Ectodermal cell (in vitro differentiated cells): ENCODE results near the gene PAXX.
"Not testable (repeated sequence)": the region's sequence is repeated elsewhere in the genome, so short reads cannot be mapped to it uniquely, and the experiment has no call there.

ENCODE experiments used
- H3K27ac ChIP-seq: 2 replicates; pipeline ENCODE4 v1.7.0; 2013; ENCODE audit warnings: mild to moderate bottlenecking, low read depth, low read length; ENCODE audit not compliant: insufficient read depth, poor library complexity, severe bottlenecking
- H3K27me3 ChIP-seq: 2 replicates; pipeline ENCODE4 v1.7.0; 2013; ENCODE audit warnings: mild to moderate bottlenecking, low read length; ENCODE audit not compliant: insufficient read depth, control insufficient read depth, poor library complexity, severe bottlenecking
- H3K36me3 ChIP-seq: one replicate; pipeline ENCODE4 v1.7.0; 2013; ENCODE audit warnings: low read length; ENCODE audit not compliant: control insufficient read depth, insufficient read depth
- H3K4me1 ChIP-seq: one replicate; pipeline ENCODE4 v1.7.0; 2013; ENCODE audit warnings: low read length; ENCODE audit not compliant: control insufficient read depth, insufficient read depth
- H3K4me3 ChIP-seq: 2 replicates; pipeline ENCODE4 v1.7.0; 2013; ENCODE audit warnings: low read depth, low read length, control low read depth; ENCODE audit not compliant: insufficient read depth
- H3K9me3 ChIP-seq: 2 replicates; pipeline ENCODE4 v1.7.0; 2013; ENCODE audit warnings: mild to moderate bottlenecking, low read length, moderate library complexity; ENCODE audit not compliant: control insufficient read depth
- WGBS, 2 experiments: methylation state at CpG; one replicate each; pipeline ENCODE4 v1.1.7; 2013; ENCODE audit warnings: missing lambda C conversion rate in 2 of 2; 5-methylcytosine and 5-hydroxymethylcytosine counted together

Gene PAXX

GRCh38 chr9:137002646-137003041 is 10.4 kb downstream of the PAXX start:
- Histone ChIP-seq H3K27ac (no peak overlapping the region), H3K27me3 (no peaks in the 10 kb centered on the region), H3K4me3 (no peak overlapping the region), H3K36me3 (no peaks in the 10 kb centered on the region), H3K9me3 (no peaks in the 10 kb centered on the region), H3K4me1 (peaks cover 4% of the 10 kb centered on the region)
- WGBS, 2 experiments, result 93 to 94% methylated on average over 10 of the region's 10 CpGs

DNA sequence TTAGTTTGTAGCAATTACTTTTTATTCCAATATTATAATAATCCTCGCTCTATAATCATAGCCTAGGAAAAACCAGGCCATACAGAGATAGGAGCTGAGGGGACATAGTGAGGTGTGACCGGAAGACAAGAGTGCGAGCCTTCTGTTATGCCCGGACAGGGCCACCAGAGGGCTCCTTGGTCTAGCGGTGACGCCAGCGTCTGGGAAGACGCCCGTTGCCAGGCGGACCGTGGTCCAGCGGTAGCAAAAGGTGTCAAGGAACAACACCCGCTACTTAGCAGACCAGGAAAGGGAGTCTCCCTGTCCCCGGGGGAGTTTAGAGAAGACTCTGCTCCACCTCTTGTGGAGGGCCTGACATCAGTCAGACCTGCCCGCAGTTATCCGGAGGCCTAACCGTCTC is 12.1 kb downstream of the PAXX start:
- H3K36me3 ChIP-seq, H3K4me3 ChIP-seq, H3K27me3 ChIP-seq, H3K4me1 ChIP-seq, H3K9me3 ChIP-seq, H3K27ac ChIP-seq: not testable (repeated sequence)
- 50 to 51% methylated on average over 16 of the region's 17 CpGs for whole genome bisulfite sequencing, 2 experiments

DNA sequence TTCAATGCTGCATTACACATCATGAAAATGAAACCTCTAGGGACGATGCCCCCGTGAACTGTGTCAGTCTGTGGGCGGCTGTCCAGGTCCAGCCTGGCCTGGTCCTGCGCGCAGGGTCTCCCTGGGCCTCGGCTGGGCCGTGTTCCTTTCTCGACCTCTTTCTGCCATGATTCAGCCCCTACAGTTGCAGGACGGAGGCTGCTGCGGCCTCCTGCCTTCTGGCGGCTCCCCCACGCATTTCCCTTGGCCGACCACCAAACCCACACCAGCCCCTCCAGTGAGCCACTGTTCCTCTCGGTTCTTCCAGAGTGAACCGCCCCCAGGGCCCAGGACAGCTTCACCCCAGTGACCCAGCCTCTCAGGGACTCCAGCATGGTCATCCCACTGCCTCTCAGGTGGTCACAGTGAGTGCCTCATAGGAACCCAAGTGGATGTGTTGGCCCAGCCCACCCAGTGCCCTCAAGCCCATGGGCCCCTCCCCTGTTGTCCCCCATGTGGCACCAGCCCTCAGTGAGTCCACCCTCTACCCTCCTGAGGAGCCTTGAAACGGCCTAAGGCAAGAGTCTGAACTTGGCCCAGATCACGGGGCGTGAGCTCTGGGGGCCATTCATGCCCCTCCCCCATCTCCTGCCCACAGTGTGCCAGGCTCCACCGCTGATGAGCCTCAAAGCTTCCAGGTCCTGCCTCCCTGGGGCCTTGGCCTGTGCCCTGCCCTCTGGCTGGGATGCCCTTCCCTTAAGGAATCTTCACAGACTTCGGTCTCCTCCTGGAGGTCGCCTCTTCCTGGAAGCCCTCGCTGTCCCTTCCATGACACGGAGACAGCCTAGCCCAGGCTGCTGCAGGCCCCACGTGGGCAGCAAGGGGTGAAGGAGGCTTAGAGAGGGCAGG is 14.1 kb downstream of the PAXX start:
- Histone ChIP-seq H3K4me3 (no peak overlapping the region), H3K4me1 (peaks cover 7% of the 10 kb centered on the region), H3K36me3 (no peaks in the 10 kb centered on the region), H3K27me3 (no peaks in the 10 kb centered on the region), H3K9me3 (no peaks in the 10 kb centered on the region), H3K27ac (no peak overlapping the region)
- 94 to 96% methylated on average over 24 of the region's 24 CpGs for WGBS, 2 experiments

DNA sequence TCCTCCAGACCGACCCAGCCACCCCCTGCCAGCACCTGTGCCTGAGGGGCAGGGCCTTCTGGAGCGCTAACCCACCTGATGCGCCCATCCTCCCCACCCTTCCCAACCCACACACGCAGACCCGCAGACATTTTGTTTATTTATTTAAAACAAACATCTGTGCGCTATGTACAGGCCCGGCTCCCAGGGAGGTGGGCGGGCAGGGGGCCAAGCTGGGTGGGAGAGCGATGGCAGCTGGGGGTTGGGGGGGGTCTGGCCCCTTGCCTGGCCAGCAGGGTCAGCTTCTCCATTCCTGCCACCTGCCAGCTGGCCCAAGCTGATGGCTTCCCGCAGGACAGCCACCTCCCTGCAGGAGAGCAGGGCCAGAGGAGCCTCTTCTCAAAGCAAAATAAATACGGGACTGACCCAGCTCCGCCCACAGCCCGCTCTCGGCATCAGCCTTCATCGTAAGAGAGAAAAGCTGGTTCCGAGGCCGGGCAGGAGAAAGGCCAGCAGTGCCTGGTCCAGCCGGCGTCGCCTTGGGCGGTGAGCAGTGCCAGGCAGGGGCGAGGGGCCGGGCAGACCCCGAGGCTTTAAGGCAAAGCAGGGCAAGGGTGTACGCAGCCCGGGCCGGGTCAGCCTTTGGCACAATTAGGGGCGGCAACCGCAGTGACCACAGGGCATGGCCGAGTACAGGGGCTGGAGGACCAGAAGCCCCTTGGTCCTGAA is 15.0 kb downstream of the PAXX start:
- no peak overlapping the region for H3K4me3 ChIP-seq
- 86 to 87% methylated on average over 30 of the region's 30 CpGs for WGBS, 2 experiments

DNA sequence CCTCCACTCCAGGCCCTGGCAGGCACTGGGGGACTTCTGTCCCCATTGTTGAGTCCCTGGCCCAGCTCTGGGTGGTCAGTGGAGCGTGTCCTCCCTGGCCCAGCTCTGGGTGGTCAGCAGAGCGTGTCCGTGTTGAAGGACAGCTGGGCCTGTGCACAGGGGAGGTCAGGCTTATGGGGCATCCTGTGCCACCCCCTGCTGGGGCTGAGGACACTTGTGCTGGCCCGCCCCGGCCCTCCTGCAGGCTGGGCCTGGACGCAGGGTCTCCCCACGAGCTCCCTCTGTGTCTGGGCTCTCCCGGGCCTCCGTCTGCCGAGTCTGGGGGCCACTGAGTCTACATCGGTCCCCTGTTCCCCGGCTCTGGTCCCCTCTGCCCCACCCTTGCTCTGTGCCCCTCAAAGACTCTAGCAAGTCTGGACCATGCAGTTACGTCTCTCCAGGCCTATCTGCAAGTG is 15.6 kb downstream of the PAXX start:
- 90 to 91% methylated on average over 13 of the region's 13 CpGs for WGBS, 2 experiments

More for the DNA sequence above, 15.0 kb downstream of the PAXX start:
- Histone ChIP-seq H3K36me3 (no peaks in the 10 kb centered on the region), H3K9me3 (no peaks in the 10 kb centered on the region), H3K27me3 (no peaks in the 10 kb centered on the region), H3K4me1 (peaks cover 7% of the 10 kb centered on the region), H3K27ac (no peak overlapping the region)

DNA sequence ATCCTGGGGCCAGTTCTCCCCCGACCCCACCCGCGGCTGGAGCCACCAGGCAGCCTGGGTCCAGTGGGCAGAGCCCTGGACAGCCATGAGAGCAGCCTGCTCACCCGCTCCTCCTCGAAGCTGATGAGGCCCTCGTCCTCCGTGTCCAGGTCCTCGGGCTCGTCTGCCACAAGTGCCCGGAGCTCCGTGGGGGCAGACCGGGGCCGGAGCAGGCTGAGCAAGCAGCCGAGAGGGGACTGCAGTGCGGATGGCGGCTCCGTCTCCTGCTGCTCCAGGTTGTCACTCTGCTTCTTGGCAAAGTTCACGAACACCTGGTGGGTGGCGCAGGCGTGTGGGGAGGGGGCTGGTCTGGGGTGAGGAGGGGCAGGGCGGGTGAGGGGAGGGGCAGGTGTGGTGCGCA is 16.1 kb downstream of the PAXX start:
- 92% methylated on average over 22 of the region's 22 CpGs for WGBS, 2 experiments
- H3K27me3 ChIP-seq, result no peaks in the 10 kb centered on the region

More for the DNA sequence above, 15.6 kb downstream of the PAXX start:
- Histone ChIP-seq H3K4me3 (no peak overlapping the region), H3K4me1 (peaks cover 7% of the 10 kb centered on the region), H3K36me3 (no peaks in the 10 kb centered on the region), H3K9me3 (no peaks in the 10 kb centered on the region), H3K27ac (no peak overlapping the region), H3K27me3 (no peaks in the 10 kb centered on the region)

DNA sequence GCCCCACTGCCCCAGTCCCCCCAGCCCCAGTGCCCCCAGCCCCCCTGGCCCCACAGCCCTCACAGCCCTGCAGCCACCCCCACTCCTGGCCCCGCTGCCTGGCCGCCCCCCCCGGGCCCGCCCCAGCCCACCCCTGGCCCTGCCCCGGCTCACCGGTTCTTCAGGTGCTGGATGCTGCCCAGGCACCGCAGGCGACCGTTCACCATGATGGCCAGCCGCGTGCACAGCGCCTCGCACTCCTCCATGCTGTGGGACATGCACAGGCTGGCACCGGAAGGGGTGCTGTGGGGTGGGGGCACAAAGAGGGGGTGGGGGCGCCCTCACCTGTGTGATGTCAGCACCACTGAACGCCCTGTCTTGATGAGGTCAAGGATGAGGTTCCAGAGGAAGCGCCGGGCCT is 17.0 kb downstream of the PAXX start:
- H3K27ac ChIP-seq, result no peak overlapping the region
- peaks cover 7% of the 10 kb centered on the region for H3K4me1 ChIP-seq
- no peaks in the 10 kb centered on the region for H3K27me3 ChIP-seq
- H3K9me3 ChIP-seq, result no peaks in the 10 kb centered on the region
- 94 to 95% methylated on average over 18 of the region's 18 CpGs for WGBS, 2 experiments
- H3K4me3 ChIP-seq, result no peak overlapping the region
- H3K36me3 ChIP-seq, result no peaks in the 10 kb centered on the region

More for the DNA sequence above, 16.1 kb downstream of the PAXX start:
- Histone ChIP-seq H3K4me1 (peaks cover 7% of the 10 kb centered on the region), H3K36me3 (no peaks in the 10 kb centered on the region), H3K4me3 (no peak overlapping the region), H3K9me3 (no peaks in the 10 kb centered on the region), H3K27ac (no peak overlapping the region)

DNA sequence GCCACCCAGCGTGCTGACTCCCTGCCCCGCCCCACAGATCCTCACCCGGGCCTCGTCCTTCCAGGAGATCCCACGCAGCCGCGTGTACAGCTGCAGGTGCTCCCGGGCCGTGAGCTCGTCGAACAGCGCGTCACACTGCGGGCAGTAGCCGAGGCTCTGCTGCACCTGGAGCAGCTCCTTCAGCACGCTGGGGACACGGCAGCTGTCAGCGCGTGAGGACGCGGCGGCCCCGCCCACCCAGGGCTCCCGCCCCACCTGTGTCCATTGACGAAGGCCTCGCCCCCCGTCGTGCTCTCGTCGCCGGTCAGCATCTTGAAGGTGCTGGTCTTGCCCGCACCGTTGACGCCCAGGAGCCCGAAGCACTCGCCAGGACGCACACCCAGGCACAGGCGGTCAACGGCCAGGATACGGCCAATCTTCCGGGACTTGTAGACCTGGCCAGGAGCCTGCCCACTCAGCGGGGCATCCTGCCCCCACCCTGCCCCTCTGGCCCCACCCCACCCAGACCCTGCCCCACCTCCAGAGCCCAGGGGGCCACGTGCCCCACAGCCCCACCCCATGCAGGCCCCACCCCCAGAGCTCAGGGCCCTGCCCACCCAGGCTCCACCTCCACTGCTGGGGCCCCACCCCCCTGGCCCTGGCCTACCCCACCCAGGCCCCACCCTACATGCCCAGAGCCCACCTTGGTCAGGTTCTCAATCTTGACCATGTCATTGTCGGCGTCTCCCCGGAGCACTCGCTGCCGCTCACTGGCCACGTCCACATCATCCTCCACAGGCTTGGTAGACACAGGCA is 17.9 kb downstream of the PAXX start:
- H3K27me3 ChIP-seq, result no peaks in the 10 kb centered on the region
- 94 to 95% methylated on average over 49 of the region's 49 CpGs for WGBS, 2 experiments
- H3K4me3 ChIP-seq, result no peak overlapping the region
- H3K4me1 ChIP-seq, result peaks cover 7% of the 10 kb centered on the region
- H3K9me3 ChIP-seq, result no peaks in the 10 kb centered on the region
- no peak overlapping the region for H3K27ac ChIP-seq
- H3K36me3 ChIP-seq, result no peaks in the 10 kb centered on the region

DNA sequence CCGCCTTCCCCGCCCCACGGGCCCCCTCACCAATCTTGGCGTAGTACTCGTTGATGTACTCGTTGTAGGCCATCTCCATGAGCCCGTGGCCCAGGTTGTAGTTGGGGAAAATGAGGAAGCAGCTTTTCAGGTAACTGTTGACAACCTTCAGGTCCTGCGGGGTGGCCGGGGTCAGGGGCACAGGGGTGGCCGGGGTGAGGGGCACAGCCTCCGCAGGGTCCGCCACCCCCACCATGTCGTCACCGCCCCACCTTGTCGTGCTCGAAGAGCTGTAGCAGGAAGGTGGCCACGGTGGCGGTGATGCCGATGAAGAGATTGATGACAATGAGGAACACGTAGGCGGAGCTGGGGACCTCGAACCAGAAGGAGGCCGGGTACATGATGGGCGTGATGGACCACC is 18.9 kb downstream of the PAXX start:
- Histone ChIP-seq H3K27ac (no peak overlapping the region), H3K27me3 (no peaks in the 10 kb centered on the region), H3K36me3 (peaks cover 5% of the 10 kb centered on the region), H3K9me3 (no peaks in the 10 kb centered on the region), H3K4me3 (no peak overlapping the region), H3K4me1 (peaks cover 7% of the 10 kb centered on the region)
- WGBS, 2 experiments, result 95% methylated on average over 24 of the region's 24 CpGs
